Measurements from ENCODE around the gene HDAC7. TPM values are rescaled to one million over a fixed set of nuclear protein-coding genes. Genes with fewer than 3 reads are reported as not detected.

HDAC7 gene
- total RNA-seq, 5 donors from 2014 or later (not counting 1 experiment from before 2014, with no cell fraction given), result 142 to 192 (median 165) TPM

GRCh38 chr12:47850153-47851084 lies 30.7 kb upstream of the HDAC7 start:
- H3K36me3 ChIP-seq (ENCODE audit: control insufficient read depth in 2 of 2, extremely low read depth in 1 of 2, insufficient read depth in 1 of 2, low read length in 1 of 2), result no peaks in the 10 kb centered on the region
- ATAC-seq (replicated peaks in 1 of 4), result no peak
- no peaks in the 10 kb centered on the region for H3K9me3 Mint-ChIP-seq
- no peak overlapping the region for H3K27ac Mint-ChIP-seq
- no peaks in the 10 kb centered on the region for H3K4me1 Mint-ChIP-seq
- POLR2A ChIA-PET, result interaction anchor here in 1 of 2 donors (1.0 kb wide), 1 partner anchor 9 kb away, joined by 3 read pairs; no protein-coding TSS in a partner anchor
- 85% methylated on average over 8 of the region's 12 CpGs for WGBS (ENCODE audit: insufficient coverage)
- DNase-seq, result no peak
- no peaks in the 10 kb centered on the region for H3K36me3 Mint-ChIP-seq
- no peak overlapping the region for H3K27ac ChIP-seq (ENCODE audit: low read length)
- no peaks in the 10 kb centered on the region for H3K27me3 ChIP-seq (replicated peaks in 1 of 2; ENCODE audit: control insufficient read depth in 2 of 2, extremely low read depth in 1 of 2, insufficient read depth in 2 of 2, low read length in 1 of 2)
- H3K27me3 Mint-ChIP-seq, result no peaks in the 10 kb centered on the region
- CTCF ChIA-PET, result interaction anchor here in 1 of 2 donors (0.5 to 0.9 kb wide), 2 partner anchors 10 to 16 kb away, joined by 3 to 4 read pairs; no protein-coding TSS in a partner anchor
- H3K9me3 ChIP-seq, result no peaks in the 10 kb centered on the region
- H3K4me1 ChIP-seq (ENCODE audit: control insufficient read depth in 1 of 2, extremely low read depth in 1 of 2, insufficient read depth in 2 of 2, low read length in 2 of 2), result no peaks in the 10 kb centered on the region
- H3K4me3 ChIP-seq (ENCODE audit: control insufficient read depth in 1 of 2, extremely low read depth in 1 of 2, low read length in 1 of 2), result no peak overlapping the region
- no peak overlapping the region for H3K4me3 Mint-ChIP-seq

- no peaks in the 10 kb centered on the region for H3K36me3 Mint-ChIP-seq
- H3K36me3 ChIP-seq (ENCODE audit: control insufficient read depth in 2 of 2, extremely low read depth in 1 of 2, insufficient read depth in 1 of 2, low read length in 1 of 2), result no peaks in the 10 kb centered on the region
- POLR2A ChIA-PET, result no interaction called here
Observed at GRCh38 chr12:47849261-47849660, 29.6 kb upstream of the HDAC7 start.

DNA sequence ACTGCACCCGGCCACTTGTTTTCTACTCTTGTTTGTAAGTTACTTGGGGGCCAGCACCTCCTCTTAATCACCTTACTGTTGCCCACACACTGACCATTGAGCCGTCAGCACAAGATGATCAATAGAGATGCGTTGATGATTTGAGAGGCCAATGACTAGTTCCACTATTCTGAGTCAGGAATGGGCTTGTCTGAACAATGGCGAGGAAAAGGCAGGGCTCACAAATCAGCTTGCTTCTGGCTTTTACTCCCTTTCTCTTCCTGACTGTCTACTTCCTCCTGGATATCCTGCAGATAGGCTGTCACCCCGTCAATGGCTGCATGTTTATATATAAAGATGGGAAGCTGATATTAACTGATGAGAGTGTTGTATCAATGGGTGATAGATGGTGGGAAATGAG lies 29.1 kb upstream of the HDAC7 start:
- Mint-ChIP-seq H3K4me3 (no peak overlapping the region), H3K9me3 (no peaks in the 10 kb centered on the region), H3K4me1 (no peaks in the 10 kb centered on the region), H3K27me3 (no peaks in the 10 kb centered on the region), H3K36me3 (no peaks in the 10 kb centered on the region), H3K27ac (no peak overlapping the region)
- ChIA-PET CTCF (interaction anchor here (0.6 to 1.7 kb wide), 2 partner anchors 8 to 828 kb away, joined by 3 to 5 read pairs; no protein-coding TSS in a partner anchor), POLR2A (no interaction called here)
- H3K27me3 ChIP-seq (replicated peaks in 1 of 2; ENCODE audit: control insufficient read depth in 2 of 2, extremely low read depth in 1 of 2, insufficient read depth in 2 of 2, low read length in 1 of 2), result peaks cover 0 to 8% of the 10 kb centered on the region in 2 experiments
- no peak overlapping the region for H3K27ac ChIP-seq (ENCODE audit: low read length)
- H3K4me3 ChIP-seq (ENCODE audit: control insufficient read depth in 1 of 2, extremely low read depth in 1 of 2, low read length in 1 of 2), result no peak overlapping the region
- WGBS (ENCODE audit: insufficient coverage), result 81% methylated on average over 4 of the region's 5 CpGs
- no peaks in the 10 kb centered on the region for H3K36me3 ChIP-seq (ENCODE audit: control insufficient read depth in 2 of 2, extremely low read depth in 1 of 2, insufficient read depth in 1 of 2, low read length in 1 of 2)
- H3K9me3 ChIP-seq, result no peaks in the 10 kb centered on the region
- ATAC-seq (replicated peaks in 1 of 4), result no peak
- H3K4me1 ChIP-seq (ENCODE audit: control insufficient read depth in 1 of 2, extremely low read depth in 1 of 2, insufficient read depth in 2 of 2, low read length in 2 of 2), result no peaks in the 10 kb centered on the region
- no peak for DNase-seq

More at GRCh38 chr12:47849261-47849660, 29.6 kb upstream of the HDAC7 start:
- no peak overlapping the region for H3K4me3 Mint-ChIP-seq
- H3K27me3 Mint-ChIP-seq, result no peaks in the 10 kb centered on the region
- H3K4me1 Mint-ChIP-seq, result no peaks in the 10 kb centered on the region
- WGBS (ENCODE audit: insufficient coverage), result 37% methylated on average over 2 of the region's 5 CpGs
- Histone ChIP-seq H3K4me1 (ENCODE audit: control insufficient read depth in 1 of 2, extremely low read depth in 1 of 2, insufficient read depth in 2 of 2, low read length in 2 of 2) (no peaks in the 10 kb centered on the region), H3K4me3 (ENCODE audit: control insufficient read depth in 1 of 2, extremely low read depth in 1 of 2, low read length in 1 of 2) (no peak overlapping the region), H3K27me3 (replicated peaks in 1 of 2; ENCODE audit: control insufficient read depth in 2 of 2, extremely low read depth in 1 of 2, insufficient read depth in 2 of 2, low read length in 1 of 2) (peaks cover 0 to 5% of the 10 kb centered on the region in 2 experiments), H3K9me3 (no peaks in the 10 kb centered on the region), H3K27ac (ENCODE audit: low read length) (no peak overlapping the region)
- no peak for ATAC-seq (replicated peaks in 1 of 4)
- CTCF ChIA-PET, result interaction anchor here (0.6 to 1.7 kb wide), 2 partner anchors 9 to 828 kb away, joined by 3 to 5 read pairs; no protein-coding TSS in a partner anchor
- DNase-seq, result no peak
- no peak overlapping the region for H3K27ac Mint-ChIP-seq
- no peaks in the 10 kb centered on the region for H3K9me3 Mint-ChIP-seq

GRCh38 chr12:47846294-47846996 lies 26.7 kb upstream of the HDAC7 start:
- Mint-ChIP-seq H3K9me3 (no peaks in the 10 kb centered on the region), H3K4me1 (no peaks in the 10 kb centered on the region), H3K4me3 (no peak overlapping the region), H3K36me3 (no peaks in the 10 kb centered on the region), H3K27me3 (no peaks in the 10 kb centered on the region), H3K27ac (no peak overlapping the region)
- no peak overlapping the region for H3K4me3 ChIP-seq (ENCODE audit: control insufficient read depth in 1 of 2, extremely low read depth in 1 of 2, low read length in 1 of 2)
- WGBS (ENCODE audit: insufficient coverage), result 92% methylated on average over 12 of the region's 14 CpGs
- H3K27ac ChIP-seq (ENCODE audit: low read length), result no peak overlapping the region
- no peak for ATAC-seq (replicated peaks in 1 of 4)
- peaks cover 0 to 13% of the 10 kb centered on the region in 2 experiments for H3K27me3 ChIP-seq (replicated peaks in 1 of 2; ENCODE audit: control insufficient read depth in 2 of 2, extremely low read depth in 1 of 2, insufficient read depth in 2 of 2, low read length in 1 of 2)
- H3K36me3 ChIP-seq (ENCODE audit: control insufficient read depth in 2 of 2, extremely low read depth in 1 of 2, insufficient read depth in 1 of 2, low read length in 1 of 2), result no peaks in the 10 kb centered on the region
- H3K9me3 ChIP-seq, result no peaks in the 10 kb centered on the region
- DNase-seq, result no peak
- CTCF ChIA-PET, result no interaction called here
- POLR2A ChIA-PET, result no interaction called here
- H3K4me1 ChIP-seq (ENCODE audit: control insufficient read depth in 1 of 2, extremely low read depth in 1 of 2, insufficient read depth in 2 of 2, low read length in 2 of 2), result no peaks in the 10 kb centered on the region

DNA sequence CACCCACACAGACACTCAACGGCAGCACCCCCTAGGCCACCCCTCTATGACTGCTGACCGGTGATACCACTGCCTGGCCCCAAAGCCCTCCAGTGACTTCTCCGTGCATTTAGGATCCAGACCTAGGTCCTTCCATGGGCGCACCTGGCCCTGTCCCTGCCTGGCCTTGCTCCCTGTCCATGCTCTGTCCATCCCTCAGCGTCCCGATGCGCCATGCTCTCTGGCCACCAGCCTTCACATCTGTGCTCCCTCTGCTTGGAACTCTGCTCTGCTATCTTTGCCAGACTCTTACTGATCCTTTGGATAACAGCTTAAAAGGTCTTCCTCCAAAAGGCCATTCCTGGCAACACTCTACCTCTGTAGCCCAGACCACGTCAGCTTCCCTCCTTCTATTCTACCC lies 25.4 kb upstream of the HDAC7 start:
- WGBS (ENCODE audit: insufficient coverage), result 96% methylated on average over 7 of the region's 8 CpGs
- Histone ChIP-seq H3K36me3 (ENCODE audit: control insufficient read depth in 2 of 2, extremely low read depth in 1 of 2, insufficient read depth in 1 of 2, low read length in 1 of 2) (no peaks in the 10 kb centered on the region), H3K27ac (ENCODE audit: low read length) (no peak overlapping the region), H3K9me3 (no peaks in the 10 kb centered on the region), H3K4me3 (ENCODE audit: control insufficient read depth in 1 of 2, extremely low read depth in 1 of 2, low read length in 1 of 2) (no peak overlapping the region), H3K4me1 (ENCODE audit: control insufficient read depth in 1 of 2, extremely low read depth in 1 of 2, insufficient read depth in 2 of 2, low read length in 2 of 2) (no peaks in the 10 kb centered on the region), H3K27me3 (replicated peaks in 1 of 2; ENCODE audit: control insufficient read depth in 2 of 2, extremely low read depth in 1 of 2, insufficient read depth in 2 of 2, low read length in 1 of 2) (peaks cover 0 to 13% of the 10 kb centered on the region in 2 experiments)
- Mint-ChIP-seq H3K36me3 (no peaks in the 10 kb centered on the region), H3K9me3 (no peaks in the 10 kb centered on the region), H3K4me1 (no peaks in the 10 kb centered on the region), H3K4me3 (no peak overlapping the region), H3K27me3 (no peaks in the 10 kb centered on the region), H3K27ac (no peak overlapping the region)
- no peak for ATAC-seq (replicated peaks in 1 of 4)
- DNase-seq, result no peak
- ChIA-PET POLR2A (interaction anchor here in 1 of 2 donors (0.5 kb wide), 1 partner anchor 1322 kb away, joined by 13 read pairs; no protein-coding TSS in a partner anchor), CTCF (interaction anchor here in 1 of 2 donors (0.6 kb wide), 1 partner anchor 19 kb away, joined by 4 read pairs; no protein-coding TSS in a partner anchor)

DNA sequence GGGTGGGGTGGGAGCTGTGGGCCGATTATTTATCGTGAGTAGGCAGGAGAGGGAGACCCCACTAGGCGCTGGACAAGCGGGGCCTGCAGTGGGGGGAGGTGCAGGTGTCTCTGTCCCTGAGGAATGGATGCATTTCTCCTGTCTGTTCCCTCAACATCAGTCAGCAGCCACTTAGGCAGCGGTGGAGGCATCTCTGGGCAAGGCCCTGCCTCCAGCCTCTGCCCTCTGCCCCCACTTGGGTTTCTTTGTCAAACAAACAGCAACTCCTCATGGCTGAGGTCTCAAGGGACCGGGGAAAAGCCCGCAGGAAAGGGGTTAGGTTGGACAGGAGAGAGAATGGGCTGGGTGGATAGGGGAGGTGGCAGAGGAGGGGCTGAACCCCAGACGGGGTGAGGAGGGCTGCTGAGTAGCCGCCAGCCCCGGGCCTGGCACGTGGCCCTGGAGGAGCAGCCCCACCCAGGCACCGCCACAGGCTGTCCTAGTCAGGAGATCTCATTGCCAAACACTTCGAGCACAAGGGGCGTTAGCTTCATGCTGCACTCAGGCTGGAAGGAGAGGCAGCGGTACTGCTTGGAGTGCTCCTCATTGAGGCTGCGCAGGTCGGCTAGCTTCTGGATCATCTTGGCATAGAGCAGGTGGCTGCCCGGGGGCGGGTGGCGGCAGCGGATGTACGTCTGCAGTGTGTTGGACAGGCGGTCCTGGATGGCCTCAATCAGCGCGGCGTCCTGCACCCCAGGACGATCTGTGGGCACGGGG lies 24.7 kb upstream of the HDAC7 start:
- Histone ChIP-seq H3K36me3 (ENCODE audit: control insufficient read depth in 2 of 2, extremely low read depth in 1 of 2, insufficient read depth in 1 of 2, low read length in 1 of 2) (no peaks in the 10 kb centered on the region), H3K27me3 (replicated peaks in 1 of 2; ENCODE audit: control insufficient read depth in 2 of 2, extremely low read depth in 1 of 2, insufficient read depth in 2 of 2, low read length in 1 of 2) (peaks cover 0 to 13% of the 10 kb centered on the region in 2 experiments), H3K4me1 (ENCODE audit: control insufficient read depth in 1 of 2, extremely low read depth in 1 of 2, insufficient read depth in 2 of 2, low read length in 2 of 2) (no peaks in the 10 kb centered on the region), H3K4me3 (ENCODE audit: control insufficient read depth in 1 of 2, extremely low read depth in 1 of 2, low read length in 1 of 2) (no peak overlapping the region), H3K27ac (ENCODE audit: low read length) (no peak overlapping the region), H3K9me3 (no peaks in the 10 kb centered on the region)
- Mint-ChIP-seq H3K4me1 (no peaks in the 10 kb centered on the region), H3K27ac (no peak overlapping the region), H3K27me3 (no peaks in the 10 kb centered on the region), H3K4me3 (no peak overlapping the region), H3K9me3 (no peaks in the 10 kb centered on the region), H3K36me3 (no peaks in the 10 kb centered on the region)
- DNase-seq, result no peak
- ChIA-PET POLR2A (no interaction called here), CTCF (no interaction called here)
- ATAC-seq (replicated peaks in 1 of 4), result no peak
- 89% methylated on average over 23 of the region's 28 CpGs for WGBS (ENCODE audit: insufficient coverage)
